GM10266 (cell line): ENCODE measurements around the gene ZBTB25.
"Not testable (repeated sequence)": the region's sequence is repeated elsewhere in the genome, so short reads cannot be mapped to it uniquely, and the experiment has no call there.

Experiments used
- DNase-seq: peaks from one replicate; pipeline ENCODE4 v3.0.0; 2012; ENCODE audit errors: extremely low spot score
- TF ChIP-seq, protein P1 (sequence below): IDR thresholded peaks from 2 replicates; pipeline ENCODE4 v1.5.1; 2012; ENCODE audit warnings: mild to moderate bottlenecking, low read depth; ENCODE audit not compliant: control insufficient read depth, insufficient read depth; ENCODE audit errors: missing control alignments

ZBTB25 gene

DNA sequence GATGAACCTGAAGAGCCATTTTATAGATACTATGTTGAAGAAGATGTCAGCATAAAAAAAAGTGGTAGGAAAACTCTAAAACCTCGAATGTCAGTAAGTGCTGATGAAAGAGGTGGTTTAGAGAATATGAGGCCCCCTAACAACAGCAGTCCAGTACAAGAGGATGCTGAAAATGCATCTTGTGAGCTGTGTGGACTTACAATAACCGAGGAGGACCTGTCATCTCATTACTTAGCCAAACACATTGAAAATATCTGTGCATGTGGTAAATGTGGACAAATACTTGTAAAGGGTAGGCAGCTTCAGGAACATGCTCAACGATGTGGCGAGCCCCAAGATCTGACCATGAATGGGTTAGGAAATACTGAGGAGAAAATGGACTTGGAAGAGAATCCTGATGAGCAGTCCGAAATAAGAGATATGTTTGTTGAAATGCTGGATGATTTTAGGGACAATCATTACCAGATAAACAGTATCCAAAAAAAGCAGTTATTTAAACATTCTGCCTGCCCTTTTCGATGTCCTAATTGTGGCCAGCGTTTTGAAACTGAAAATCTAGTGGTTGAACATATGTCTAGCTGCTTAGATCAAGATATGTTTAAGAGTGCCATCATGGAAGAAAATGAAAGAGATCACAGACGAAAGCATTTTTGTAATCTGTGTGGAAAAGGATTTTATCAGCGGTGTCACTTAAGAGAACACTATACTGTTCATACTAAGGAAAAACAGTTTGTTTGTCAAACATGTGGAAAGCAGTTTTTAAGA lies 19.1 kb upstream of the ZBTB25 start:
- TF ChIP-seq, protein P1, sequence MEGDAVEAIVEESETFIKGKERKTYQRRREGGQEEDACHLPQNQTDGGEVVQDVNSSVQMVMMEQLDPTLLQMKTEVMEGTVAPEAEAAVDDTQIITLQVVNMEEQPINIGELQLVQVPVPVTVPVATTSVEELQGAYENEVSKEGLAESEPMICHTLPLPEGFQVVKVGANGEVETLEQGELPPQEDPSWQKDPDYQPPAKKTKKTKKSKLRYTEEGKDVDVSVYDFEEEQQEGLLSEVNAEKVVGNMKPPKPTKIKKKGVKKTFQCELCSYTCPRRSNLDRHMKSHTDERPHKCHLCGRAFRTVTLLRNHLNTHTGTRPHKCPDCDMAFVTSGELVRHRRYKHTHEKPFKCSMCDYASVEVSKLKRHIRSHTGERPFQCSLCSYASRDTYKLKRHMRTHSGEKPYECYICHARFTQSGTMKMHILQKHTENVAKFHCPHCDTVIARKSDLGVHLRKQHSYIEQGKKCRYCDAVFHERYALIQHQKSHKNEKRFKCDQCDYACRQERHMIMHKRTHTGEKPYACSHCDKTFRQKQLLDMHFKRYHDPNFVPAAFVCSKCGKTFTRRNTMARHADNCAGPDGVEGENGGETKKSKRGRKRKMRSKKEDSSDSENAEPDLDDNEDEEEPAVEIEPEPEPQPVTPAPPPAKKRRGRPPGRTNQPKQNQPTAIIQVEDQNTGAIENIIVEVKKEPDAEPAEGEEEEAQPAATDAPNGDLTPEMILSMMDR = no peak

GRCh38 chr14:64520699-64521098 lies 17.1 kb upstream of the ZBTB25 start:
- no peak for DNase-seq
- TF ChIP-seq, protein P1 = no peak

More for the DNA sequence above, 19.1 kb upstream of the ZBTB25 start:
- no peak for DNase-seq

DNA sequence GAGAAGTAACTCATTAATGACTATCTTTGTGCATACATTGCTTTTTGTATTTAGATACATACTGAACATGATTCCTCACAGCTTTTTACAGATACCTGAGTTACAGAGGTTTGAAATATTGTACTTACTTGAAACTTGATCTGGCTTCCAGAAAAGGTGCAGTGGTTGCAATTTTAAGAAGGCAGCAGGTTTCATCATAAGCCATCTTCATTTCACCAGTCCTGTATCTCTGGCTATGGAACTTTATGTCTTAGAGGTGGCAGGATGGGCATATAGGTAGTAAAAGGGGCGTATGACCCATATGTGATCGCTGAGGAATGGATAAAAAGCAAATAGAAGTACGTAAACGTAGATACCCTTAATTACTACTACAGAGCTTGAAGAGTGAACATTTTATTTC lies 14.6 kb upstream of the ZBTB25 start:
- no peak for DNase-seq
- TF ChIP-seq, protein P1 = no peak

- not testable (repeated sequence) for DNase-seq
Measured at GRCh38 chr14:64517667-64518066, 14.0 kb upstream of the ZBTB25 start.

DNA sequence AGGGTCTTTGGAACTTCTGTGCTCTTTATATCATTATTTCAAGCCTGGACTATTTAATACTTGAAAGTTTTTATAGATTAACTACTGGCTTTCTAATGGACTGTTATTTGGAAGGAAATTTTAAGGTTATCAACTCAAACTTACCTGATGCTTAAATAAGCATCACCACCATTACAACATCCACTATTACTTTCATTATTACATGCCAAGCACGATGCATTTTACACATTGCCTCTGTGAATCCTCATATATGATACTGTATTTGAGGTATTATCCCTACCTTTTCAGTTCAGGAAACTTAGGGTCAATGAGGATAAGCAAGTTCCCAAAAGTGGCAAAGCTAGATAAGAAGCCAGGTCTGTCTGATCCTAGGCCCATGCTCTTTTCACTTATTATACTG lies 13.3 kb upstream of the ZBTB25 start:
- DNase-seq = no peak
- TF ChIP-seq, protein P1 = no peak

- TF ChIP-seq, protein P1 = no peak
- no peak for DNase-seq
Measured at GRCh38 chr14:64515053-64515452, 11.4 kb upstream of the ZBTB25 start.

- DNase-seq = no peak
- TF ChIP-seq, protein P1 = no peak
Measured at GRCh38 chr14:64513271-64513670, 9.6 kb upstream of the ZBTB25 start.
